Hepatocyte (in vitro differentiated cells): ENCODE data around the gene RMND1.

Source experiments
- CTCF ChIP-seq: fragments of 200-600 bp; sonication (generic); IDR thresholded peaks from 2 replicates; pipeline ENCODE4 v1.5.1; 2016; ENCODE audit warnings: antibody characterized with exemption, mild to moderate bottlenecking; ENCODE audit not compliant: poor library complexity
- EZH2 ChIP-seq: fragments of 200-600 bp; sonication (generic); IDR thresholded peaks from 2 replicates; pipeline ENCODE4 v1.6.1; 2016; ENCODE audit warnings: antibody characterized with exemption, mild to moderate bottlenecking, borderline replicate concordance

GRCh38 chr6:151437401-151437800 lies 14.5 kb downstream of the RMND1 start:
- TF ChIP-seq CTCF (no peak), EZH2 (no peak)
